Spleen (tissue), 13 donors: ENCODE results near the gene YIPF1. TPM values are rescaled to one million over a fixed set of nuclear protein-coding genes. Genes with fewer than 3 reads are reported as not detected.

ENCODE experiments used
- DNase-seq: peaks from one replicate; pipeline ENCODE4 v3.0.0-alpha.2; 2020
- H3K27ac ChIP-seq, 8 donors: fragments of 200-600 bp; sonication (generic) in 7 of 8; 1 replicate in 4 of 8; 2 replicates in 4 of 8; pipeline versions ENCODE4 v1.5.0 to v1.8.0; 2016 to 2021; ENCODE audit warnings: inconsistent platforms in 4 of 8, mild to moderate bottlenecking in 4 of 8, moderate library complexity in 1 of 8
- H3K27me3 ChIP-seq, 7 donors: fragments of 200-600 bp; sonication (generic) in 6 of 7; replicated peaks in 1 of 7; 1 replicate in 4 of 7; 2 replicates in 3 of 7; pipeline versions ENCODE4 v1.5.0 to v1.8.0; 2016 to 2021; ENCODE audit warnings: inconsistent platforms in 3 of 7, mild to moderate bottlenecking in 1 of 7
- H3K36me3 ChIP-seq, 6 donors: fragments of 200-600 bp; sonication (generic) in 5 of 6; 1 replicate in 4 of 6; 2 replicates in 2 of 6; pipeline versions ENCODE4 v1.5.0 to v1.8.0; 2016 to 2021; ENCODE audit warnings: inconsistent platforms in 2 of 6
- H3K4me1 ChIP-seq, 6 donors: fragments of 200-600 bp; sonication (generic) in 5 of 6; 1 replicate in 3 of 6; 2 replicates in 3 of 6; pipeline versions ENCODE4 v1.5.0 to v1.8.0; 2016 to 2021; ENCODE audit warnings: inconsistent platforms in 3 of 6
- H3K4me3 ChIP-seq, 8 donors: fragments of 200-600 bp; sonication (generic) in 7 of 8; 1 replicate in 4 of 8; 2 replicates in 4 of 8; pipeline versions ENCODE4 v1.5.0 to v1.8.0; 2016 to 2021; ENCODE audit warnings: inconsistent platforms in 4 of 8, mild to moderate bottlenecking in 4 of 8, moderate library complexity in 2 of 8
- H3K9me3 ChIP-seq, 8 donors: fragments of 200-600 bp; sonication (generic) in 7 of 8; 1 replicate in 4 of 8; 2 replicates in 4 of 8; pipeline versions ENCODE4 v1.5.0 to v1.8.0; 2016 to 2021; ENCODE audit warnings: inconsistent platforms in 4 of 8
- POLR2A ChIP-seq, 3 donors: fragments of 450-650 bp; IDR thresholded peaks; one replicate each; pipeline ENCODE4 v1.5.1; 2017; ENCODE audit warnings: antibody characterized with exemption in 3 of 3, mild to moderate bottlenecking in 1 of 3
- POLR2AphosphoS5 ChIP-seq, 3 donors: sonication (generic); formaldehyde crosslinking; IDR thresholded peaks; one replicate each; pipeline ENCODE4 v1.5.1; 2017; ENCODE audit warnings: antibody characterized with exemption in 3 of 3
- WGBS, 5 donors: extraction: QIAGEN DNeasy Blood & Tissue Kit in 3 of 5; methylation state at CpG; one replicate each; pipeline versions ENCODE4 v1.1.5 to v1.1.7; 2013 to 2018; 5-methylcytosine and 5-hydroxymethylcytosine counted together
- intact Hi-C: fragments of 100-400 bp; cut with DNase I; formaldehyde crosslinking; loops from one replicate; pipeline ENCODE4 v1.15.0; 2023; ENCODE audit warnings: low total_unique reads
- long read RNA-seq, 2 donors: transcript quantifications; one replicate each; lab custom pipeline, GENCODE V29; 2026
- polyA plus RNA-seq, 3 donors: library from polyadenylated mRNA; stranded (reverse); fragments of 200-250 nt; gene quantifications; one replicate each; pipeline ENCODE4 v1.2.1, GENCODE V29; 2013
- total RNA-seq, 7 donors: library from RNA; depleted of rRNA in 3 of 7; stranded (reverse); fragments of >200 nt in 3 of 7; fragmentation: NEBNext Ultra II Directional in 4 of 7; extraction: Animal tissue kit (Norgen Biotek cat#: 25700) in 4 of 7; gene quantifications; one replicate each; pipeline versions ENCODE4 v1.1.0 to v1.2.1, GENCODE V29; 2016 to 2021
- TF ChIP-seq, protein P1 (sequence below), 11 experiments: fragments of 200-600 bp in 7 of 11; fragments of 450-650 bp in 4 of 11; sonication (generic) in 4 of 11; IDR thresholded peaks in 8 of 11; conservative IDR thresholded peaks in 3 of 11; 1 replicate in 7 of 11; 2 replicates in 4 of 11; pipeline versions ENCODE4 v1.4.0 to v1.8.0; 2016 to 2021; ENCODE audit warnings: antibody characterized with exemption in 11 of 11, inconsistent platforms in 4 of 11, mild to moderate bottlenecking in 1 of 11
- donor health status: healthy with polysubstance abuse.
- donor health status: DM: no; HTN: no; CAD: no; lungs with moderate emphysema.
- donor health status: DM: no; HTN: no; CAD: no.
- donor health status: Bipolar disorder and iron deficiency.
- donor health status: healthy.
- donor health status: DM: no; HTN: no; CAD: no.
- donor health status: DM: yes; HTN: yes; CAD: no.

Gene YIPF1
- 10 to 100 TPM; 19.5 to 39.7 (median 23.9) TPM for total RNA-seq
- polyA plus RNA-seq: 10 to 100 TPM; 15.2 to 19.8 (median 18.2) TPM
- long read RNA-seq, donor 1, partial matches to known transcripts: 0 of 2 reads
- long read RNA-seq, donor 1, other reads (novel, unspliced or antisense): 0 of 2 reads
- long read RNA-seq, donor 2, partial matches to known transcripts: 9 of 12 reads
- long read RNA-seq, donor 2, other reads (novel, unspliced or antisense): 0 of 12 reads

DNA sequence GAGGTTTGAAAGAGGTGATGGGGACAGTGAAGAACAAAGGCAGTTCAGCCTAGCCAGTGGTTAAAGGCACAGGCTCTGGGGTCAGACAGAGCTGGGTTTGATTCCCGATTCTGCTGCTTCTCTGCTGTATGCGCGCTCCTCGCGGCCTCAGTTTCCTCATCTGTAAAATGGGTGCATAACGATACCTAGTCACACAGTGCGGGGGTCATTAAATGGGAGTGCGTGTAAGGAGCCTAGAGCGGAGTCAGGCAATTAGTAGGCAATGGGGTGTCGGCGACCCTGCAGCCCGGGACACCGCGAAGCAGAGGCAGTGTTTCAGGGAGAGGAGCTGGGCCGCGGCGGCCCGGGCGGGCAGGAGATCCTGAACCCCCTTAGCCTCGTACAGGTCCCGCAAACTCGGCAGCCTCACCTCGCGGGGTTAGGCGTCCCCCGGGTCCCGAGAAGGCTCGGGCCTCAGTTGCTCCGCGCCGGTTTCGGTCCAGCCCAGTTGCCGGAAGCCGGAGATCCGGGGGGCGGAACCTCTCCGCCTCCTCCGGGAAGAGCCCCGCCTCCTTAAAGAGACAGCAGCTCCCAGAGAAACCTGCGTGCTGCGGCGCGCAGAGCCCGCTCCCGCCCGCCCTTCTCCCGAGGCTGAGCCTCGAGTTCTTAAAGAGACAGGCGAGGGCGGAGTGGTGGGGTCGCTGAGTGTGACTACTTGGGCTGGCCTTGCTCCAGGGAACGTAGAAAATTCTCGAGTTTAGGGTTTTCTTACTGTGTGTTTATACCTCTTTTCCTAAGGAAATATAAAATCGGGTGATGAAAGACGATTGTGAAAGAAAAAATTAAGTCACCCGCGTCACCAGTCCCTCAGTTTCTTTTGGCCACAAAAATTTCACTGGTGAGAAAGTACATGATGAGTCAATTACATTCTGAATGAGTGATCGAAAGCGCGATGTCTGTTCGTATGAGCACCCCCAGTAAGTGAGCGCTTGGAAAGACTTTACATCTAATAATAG is at the start of gene YIPF1:
YIPF1 (minus strand) TSS at position 494 of the 995 bp plus-strand sequence. CDS start 860 bp downstream, outside the sequence.
- intact Hi-C loops: loop anchor here (5.0 kb wide), 1 partner anchor 58 kb away; the partner anchor contains the start of genes IFT25 and LRRC42

DNA sequence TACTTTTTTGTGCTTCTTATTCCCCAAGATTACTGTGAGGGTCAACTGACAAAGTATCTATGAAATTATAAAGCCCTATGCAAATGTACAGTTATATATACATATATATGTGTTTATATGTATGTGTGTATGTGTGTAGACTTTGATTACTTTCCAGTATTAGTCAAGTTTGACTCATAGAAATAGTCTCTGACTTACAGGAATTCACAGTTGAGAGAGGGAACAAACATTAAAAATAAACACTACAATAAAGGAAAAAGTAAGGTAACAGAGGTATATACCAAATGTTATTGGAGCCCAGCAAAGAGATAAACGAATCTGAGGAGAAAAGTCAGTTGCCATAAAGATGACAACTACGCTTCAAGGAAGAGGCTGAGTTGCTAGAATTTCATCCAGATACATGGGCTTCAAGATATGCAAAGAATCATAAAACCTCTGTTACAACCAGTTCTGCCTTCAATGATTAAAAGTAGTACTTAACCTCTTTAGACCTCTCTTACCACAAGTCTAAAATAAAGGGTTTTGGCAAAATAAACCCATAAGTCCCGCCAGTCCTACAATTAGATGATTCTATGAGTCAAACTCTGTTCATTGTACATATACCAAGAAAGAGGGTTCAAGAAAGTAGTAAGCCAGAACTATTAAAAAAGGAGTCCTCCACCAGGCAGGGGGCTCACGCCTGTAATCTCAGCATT is 48.7 kb upstream of the YIPF1 start:
- Histone ChIP-seq H3K27ac (no peak overlapping the region), H3K4me1 (peaks cover 0 to 40% (median 3%) of the 10 kb centered on the region in 6 donors), H3K36me3 (peaks cover 0 to 59% (median 17%) of the 10 kb centered on the region in 6 donors), H3K9me3 (peaks cover 0 to 19% (median 12%) of the 10 kb centered on the region in 8 donors), H3K4me3 (no peak overlapping the region), H3K27me3 (no peaks in the 10 kb centered on the region)
- DNase-seq: no peak
- intact Hi-C loops: no loop called here
- TF ChIP-seq POLR2AphosphoS5 (IDR thresholded peaks at IDR 0.05) (no peak), POLR2A (IDR thresholded peaks at IDR 0.05) (no peak)
- TF ChIP-seq, protein P1, sequence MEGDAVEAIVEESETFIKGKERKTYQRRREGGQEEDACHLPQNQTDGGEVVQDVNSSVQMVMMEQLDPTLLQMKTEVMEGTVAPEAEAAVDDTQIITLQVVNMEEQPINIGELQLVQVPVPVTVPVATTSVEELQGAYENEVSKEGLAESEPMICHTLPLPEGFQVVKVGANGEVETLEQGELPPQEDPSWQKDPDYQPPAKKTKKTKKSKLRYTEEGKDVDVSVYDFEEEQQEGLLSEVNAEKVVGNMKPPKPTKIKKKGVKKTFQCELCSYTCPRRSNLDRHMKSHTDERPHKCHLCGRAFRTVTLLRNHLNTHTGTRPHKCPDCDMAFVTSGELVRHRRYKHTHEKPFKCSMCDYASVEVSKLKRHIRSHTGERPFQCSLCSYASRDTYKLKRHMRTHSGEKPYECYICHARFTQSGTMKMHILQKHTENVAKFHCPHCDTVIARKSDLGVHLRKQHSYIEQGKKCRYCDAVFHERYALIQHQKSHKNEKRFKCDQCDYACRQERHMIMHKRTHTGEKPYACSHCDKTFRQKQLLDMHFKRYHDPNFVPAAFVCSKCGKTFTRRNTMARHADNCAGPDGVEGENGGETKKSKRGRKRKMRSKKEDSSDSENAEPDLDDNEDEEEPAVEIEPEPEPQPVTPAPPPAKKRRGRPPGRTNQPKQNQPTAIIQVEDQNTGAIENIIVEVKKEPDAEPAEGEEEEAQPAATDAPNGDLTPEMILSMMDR (IDR thresholded peaks at IDR 0.05 in 8 of 11, conservative IDR thresholded peaks at IDR 0.05 in 3 of 11): no peak
- 89 to 96% (median 93%) methylated on average over 4 of the region's 4 CpGs for WGBS, 5 donors

More for the DNA sequence above, at the start of gene YIPF1:
- Histone ChIP-seq H3K27me3 (no peaks in the 10 kb centered on the region), H3K27ac (peak within 1 kb of the TSS; percentile 58 to 91 (median 86)), H3K9me3 (no peaks in the 10 kb centered on the region), H3K4me1 (peaks cover 13 to 67% (median 27%) of the 10 kb centered on the region in 6 donors), H3K4me3 (peak within 1 kb of the TSS; percentile 85 to 99 (median 92)), H3K36me3 (peaks cover 0 to 35% (median 8%) of the 10 kb centered on the region in 6 donors)
- TF ChIP-seq, protein P1 (IDR thresholded peaks at IDR 0.05 in 8 of 11, conservative IDR thresholded peaks at IDR 0.05 in 3 of 11): peak in 3 of 11 experiments; percentile 10 to 45 (median 25)
- TF ChIP-seq POLR2AphosphoS5 (IDR thresholded peaks at IDR 0.05) (peak; percentile 83 to 94 (median 87)), POLR2A (IDR thresholded peaks at IDR 0.05) (no peak)
- 2 to 4% (median 3%) methylated on average over 35 to 62 of the region's 62 CpGs for WGBS, 5 donors
- peak; percentile 98 for DNase-seq

DNA sequence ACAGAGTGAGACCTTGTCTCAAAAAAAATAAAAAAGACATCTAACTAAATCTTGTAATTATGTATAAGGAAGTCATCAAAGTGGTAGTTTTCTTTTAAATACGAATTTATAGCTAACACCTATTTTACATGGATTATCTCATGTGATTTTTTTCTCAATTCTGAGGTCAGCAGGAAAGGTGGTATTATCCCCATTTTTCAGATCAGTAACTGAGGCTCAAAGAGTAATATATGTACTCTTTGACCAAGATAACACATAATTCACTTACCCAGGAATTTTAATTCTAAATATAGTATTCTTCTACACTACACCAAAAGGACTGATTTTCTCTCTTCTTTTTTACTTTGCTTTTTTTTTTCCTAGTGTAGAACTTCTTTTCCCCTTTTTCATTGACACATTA is 46.8 kb upstream of the YIPF1 start:
- peaks cover 0 to 22% (median 0%) of the 10 kb centered on the region in 6 donors for H3K4me1 ChIP-seq
- H3K4me3 ChIP-seq: no peak overlapping the region
- H3K27ac ChIP-seq: no peak overlapping the region
- peaks cover 0 to 74% (median 23%) of the 10 kb centered on the region in 6 donors for H3K36me3 ChIP-seq
- no peaks in the 10 kb centered on the region for H3K27me3 ChIP-seq
- no peak for DNase-seq
- WGBS, 5 donors: 90 to 95% (median 94%) methylated on average over 1 of the region's 1 CpG
- intact Hi-C loops: no loop called here
- H3K9me3 ChIP-seq: peaks cover 0 to 32% (median 22%) of the 10 kb centered on the region in 8 donors
- TF ChIP-seq POLR2AphosphoS5 (IDR thresholded peaks at IDR 0.05) (no peak), POLR2A (IDR thresholded peaks at IDR 0.05) (no peak)
- TF ChIP-seq, protein P1 (IDR thresholded peaks at IDR 0.05 in 8 of 11, conservative IDR thresholded peaks at IDR 0.05 in 3 of 11): no peak
